Endodermal cell (in vitro differentiated cells): ENCODE data around the gene CNTN1. TPM values are rescaled to one million over a fixed set of nuclear protein-coding genes. Genes with fewer than 3 reads are reported as not detected.

ENCODE experiments used
- DNase-seq: peaks from one replicate; pipeline ENCODE4 v3.0.0-alpha.2; 2017
- H3K27ac ChIP-seq: 2 replicates; pipeline ENCODE4 v1.5.1; 2013; ENCODE audit warnings: mild to moderate bottlenecking, low read depth, low read length, moderate library complexity
- H3K27me3 ChIP-seq: 2 replicates; pipeline ENCODE4 v1.6.1; 2013; ENCODE audit warnings: mild to moderate bottlenecking, low read length, moderate library complexity; ENCODE audit not compliant: insufficient read depth, control insufficient read depth, poor library complexity, severe bottlenecking
- H3K36me3 ChIP-seq: 2 replicates; pipeline ENCODE4 v1.7.0; 2013; ENCODE audit warnings: mild to moderate bottlenecking, low read length, moderate library complexity; ENCODE audit not compliant: control insufficient read depth, insufficient read depth
- H3K4me1 ChIP-seq: one replicate; pipeline ENCODE4 v1.7.0; 2013; ENCODE audit warnings: low read length; ENCODE audit not compliant: control insufficient read depth, insufficient read depth
- H3K4me3 ChIP-seq: 2 replicates; pipeline ENCODE4 v1.5.1; 2013; ENCODE audit warnings: mild to moderate bottlenecking, low read length, moderate library complexity
- H3K9ac ChIP-seq: 2 replicates; pipeline ENCODE4 v1.6.1; 2013; ENCODE audit warnings: mild to moderate bottlenecking, low read length, moderate library complexity; ENCODE audit not compliant: poor library complexity, severe bottlenecking; ENCODE audit errors: extremely low read depth
- H3K9me3 ChIP-seq: 2 replicates; pipeline ENCODE4 v1.6.1; 2013; ENCODE audit warnings: mild to moderate bottlenecking, low read length, moderate library complexity; ENCODE audit not compliant: control insufficient read depth
- H3K27ac Mint-ChIP-seq: 2 replicates; pipeline ENCODE4 v1.8.0; 2020; ENCODE audit warnings: mixed read lengths
- H3K27me3 Mint-ChIP-seq: 2 replicates; pipeline ENCODE4 v1.8.0; 2021; ENCODE audit warnings: mild to moderate bottlenecking, mixed read lengths; ENCODE audit not compliant: insufficient read depth
- H3K36me3 Mint-ChIP-seq: 2 replicates; pipeline ENCODE4 v1.8.0; 2020; ENCODE audit warnings: low read depth, mixed read lengths
- H3K4me1 Mint-ChIP-seq: 2 replicates; pipeline ENCODE4 v1.8.0; 2020; ENCODE audit warnings: mixed read lengths
- H3K4me3 Mint-ChIP-seq: 2 replicates; pipeline ENCODE4 v1.8.0; 2020; ENCODE audit warnings: mild to moderate bottlenecking, moderate library complexity, mixed read lengths
- H3K9me3 Mint-ChIP-seq: 2 replicates; pipeline ENCODE4 v1.8.0; 2020; ENCODE audit warnings: mild to moderate bottlenecking, mixed read lengths
- WGBS, 2 experiments: methylation state at CpG; one replicate each; pipeline versions ENCODE4 v1.1.5 to v1.1.7; 2013; ENCODE audit warnings: missing lambda C conversion rate in 2 of 2, mixed read lengths in 1 of 2; ENCODE audit not compliant: insufficient coverage in 1 of 2, insufficient read length in 1 of 2; 5-methylcytosine and 5-hydroxymethylcytosine counted together
- total RNA-seq, 2 donors: library from RNA; stranded (reverse); fragmentation: NEBNext Ultra II Directional in 1 of 2; extraction: Animal tissue kit (Norgen Biotek cat#: 25700) in 1 of 2; gene quantifications; 2 replicates in 1 of 2; 3 replicates in 1 of 2; pipeline ENCODE4 v1.2.1, GENCODE V29; 2021
- TF ChIP-seq, protein P1 (sequence below): fragments of 200-600 bp; sonication (generic); conservative IDR thresholded peaks from 2 replicates; pipeline ENCODE4 v1.5.0; 2021; ENCODE audit warnings: antibody characterized with exemption, mild to moderate bottlenecking

Gene CNTN1
- total RNA-seq, 2 donors from 2014 or later, result 8.4 to 8.6 TPM

GRCh38 chr12:40650038-40650704, 42.1 kb upstream of the CNTN1 start:
- no peaks in the 10 kb centered on the region for H3K4me1 ChIP-seq
- no peaks in the 10 kb centered on the region for H3K36me3 Mint-ChIP-seq
- H3K4me3 ChIP-seq, result no peak overlapping the region

GRCh38 chr12:40655451-40655850, 36.8 kb upstream of the CNTN1 start:
- Mint-ChIP-seq H3K27ac (no peak overlapping the region), H3K9me3 (no peaks in the 10 kb centered on the region), H3K4me1 (peaks cover 8% of the 10 kb centered on the region), H3K36me3 (no peaks in the 10 kb centered on the region), H3K27me3 (no peaks in the 10 kb centered on the region), H3K4me3 (no peak overlapping the region)
- TF ChIP-seq, protein P1, sequence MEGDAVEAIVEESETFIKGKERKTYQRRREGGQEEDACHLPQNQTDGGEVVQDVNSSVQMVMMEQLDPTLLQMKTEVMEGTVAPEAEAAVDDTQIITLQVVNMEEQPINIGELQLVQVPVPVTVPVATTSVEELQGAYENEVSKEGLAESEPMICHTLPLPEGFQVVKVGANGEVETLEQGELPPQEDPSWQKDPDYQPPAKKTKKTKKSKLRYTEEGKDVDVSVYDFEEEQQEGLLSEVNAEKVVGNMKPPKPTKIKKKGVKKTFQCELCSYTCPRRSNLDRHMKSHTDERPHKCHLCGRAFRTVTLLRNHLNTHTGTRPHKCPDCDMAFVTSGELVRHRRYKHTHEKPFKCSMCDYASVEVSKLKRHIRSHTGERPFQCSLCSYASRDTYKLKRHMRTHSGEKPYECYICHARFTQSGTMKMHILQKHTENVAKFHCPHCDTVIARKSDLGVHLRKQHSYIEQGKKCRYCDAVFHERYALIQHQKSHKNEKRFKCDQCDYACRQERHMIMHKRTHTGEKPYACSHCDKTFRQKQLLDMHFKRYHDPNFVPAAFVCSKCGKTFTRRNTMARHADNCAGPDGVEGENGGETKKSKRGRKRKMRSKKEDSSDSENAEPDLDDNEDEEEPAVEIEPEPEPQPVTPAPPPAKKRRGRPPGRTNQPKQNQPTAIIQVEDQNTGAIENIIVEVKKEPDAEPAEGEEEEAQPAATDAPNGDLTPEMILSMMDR, result no peak
- Histone ChIP-seq H3K4me3 (no peak overlapping the region), H3K4me1 (peaks cover 3% of the 10 kb centered on the region), H3K27me3 (no peaks in the 10 kb centered on the region), H3K9me3 (peaks cover 18% of the 10 kb centered on the region), H3K27ac (no peak overlapping the region), H3K36me3 (no peaks in the 10 kb centered on the region), H3K9ac (no peak overlapping the region)
- DNase-seq, result no peak
- 100% methylated on average over 1 of the region's 1 CpG; no CpG with 5 or more reads in 1 of the 2 experiments for WGBS, 2 experiments

More at GRCh38 chr12:40650038-40650704, 42.1 kb upstream of the CNTN1 start:
- peak; percentile 56 for DNase-seq
- H3K36me3 ChIP-seq, result no peaks in the 10 kb centered on the region
- no peak overlapping the region for H3K9ac ChIP-seq
- peaks cover 21% of the 10 kb centered on the region for H3K9me3 ChIP-seq
- H3K27ac Mint-ChIP-seq, result no peak overlapping the region
- WGBS, 2 experiments, result 89% methylated on average over 1 of the region's 1 CpG; no CpG with 5 or more reads in 1 of the 2 experiments
- no peaks in the 10 kb centered on the region for H3K9me3 Mint-ChIP-seq
- no peak overlapping the region for H3K4me3 Mint-ChIP-seq
- H3K27ac ChIP-seq, result no peak overlapping the region
- H3K27me3 Mint-ChIP-seq, result no peaks in the 10 kb centered on the region
- no peaks in the 10 kb centered on the region for H3K27me3 ChIP-seq
- TF ChIP-seq, protein P1, result no peak
- peaks cover 10% of the 10 kb centered on the region for H3K4me1 Mint-ChIP-seq

DNA sequence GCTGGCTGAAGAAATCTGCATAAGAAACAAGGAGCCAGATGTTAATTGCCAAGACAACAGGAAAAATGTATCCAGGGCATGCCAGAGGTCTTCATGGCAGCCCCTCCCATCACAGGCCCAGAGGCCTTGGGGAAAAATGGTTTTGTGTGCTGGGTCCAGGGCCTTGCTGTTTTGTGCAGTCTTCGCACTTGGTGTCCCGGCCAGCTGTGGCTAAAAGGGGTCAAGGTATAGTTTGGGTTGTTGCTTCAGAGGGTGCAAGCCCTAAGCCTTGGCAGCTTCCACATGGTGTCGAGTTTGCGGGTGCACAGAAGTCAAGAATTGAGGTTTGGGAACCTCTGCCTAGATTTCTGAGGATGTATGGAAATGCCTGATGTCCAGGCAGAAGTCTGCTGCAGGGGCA, 29.9 kb upstream of the CNTN1 start:
- 83 to 90% methylated on average over 2 to 4 of the region's 4 CpGs for WGBS, 2 experiments

More for the DNA sequence above, 29.9 kb upstream of the CNTN1 start:
- Histone ChIP-seq H3K4me3 (no peak overlapping the region), H3K27me3 (no peaks in the 10 kb centered on the region), H3K36me3 (no peaks in the 10 kb centered on the region), H3K9me3 (peaks cover 16% of the 10 kb centered on the region), H3K4me1 (no peaks in the 10 kb centered on the region), H3K27ac (no peak overlapping the region), H3K9ac (no peak overlapping the region)
- TF ChIP-seq, protein P1, result no peak
- Mint-ChIP-seq H3K4me1 (no peaks in the 10 kb centered on the region), H3K36me3 (peaks cover 2% of the 10 kb centered on the region), H3K27me3 (no peaks in the 10 kb centered on the region), H3K27ac (no peak overlapping the region), H3K9me3 (peaks cover 22% of the 10 kb centered on the region), H3K4me3 (no peak overlapping the region)
- DNase-seq, result no peak
